22Rv1 (cell line): Measurements from ENCODE around the gene SYNCRIP.

Source experiments
- ZFX ChIP-seq: fragments of 450-650 bp; IDR thresholded peaks from 2 replicates; pipeline ENCODE4 v1.6.1; 2017; ENCODE audit warnings: antibody characterized with exemption, borderline replicate concordance
- TF ChIP-seq, protein P1 (sequence below): fragments of 450-650 bp; IDR thresholded peaks from 2 replicates; pipeline ENCODE4 v1.5.1; 2017; ENCODE audit warnings: mild to moderate bottlenecking

DNA sequence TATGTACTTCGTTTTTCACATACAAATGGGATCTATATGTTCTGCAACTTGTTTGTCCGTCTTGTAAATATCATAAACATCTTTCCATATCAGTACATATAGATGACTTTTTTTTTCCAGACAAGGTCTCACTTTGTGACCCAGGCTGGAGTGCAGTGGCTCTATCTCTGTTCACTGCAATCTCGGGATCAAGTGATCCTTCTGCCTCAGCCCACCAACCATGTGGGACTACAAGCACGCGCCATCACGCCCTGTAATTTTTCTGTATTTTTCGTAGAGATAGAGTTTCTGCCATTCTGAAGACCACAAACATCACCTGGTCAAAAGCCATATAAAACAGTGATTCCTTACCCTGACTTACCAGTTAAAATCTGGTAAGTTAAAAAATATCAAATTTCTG lies 37.7 kb upstream of the SYNCRIP start:
- TF ChIP-seq, protein P1, sequence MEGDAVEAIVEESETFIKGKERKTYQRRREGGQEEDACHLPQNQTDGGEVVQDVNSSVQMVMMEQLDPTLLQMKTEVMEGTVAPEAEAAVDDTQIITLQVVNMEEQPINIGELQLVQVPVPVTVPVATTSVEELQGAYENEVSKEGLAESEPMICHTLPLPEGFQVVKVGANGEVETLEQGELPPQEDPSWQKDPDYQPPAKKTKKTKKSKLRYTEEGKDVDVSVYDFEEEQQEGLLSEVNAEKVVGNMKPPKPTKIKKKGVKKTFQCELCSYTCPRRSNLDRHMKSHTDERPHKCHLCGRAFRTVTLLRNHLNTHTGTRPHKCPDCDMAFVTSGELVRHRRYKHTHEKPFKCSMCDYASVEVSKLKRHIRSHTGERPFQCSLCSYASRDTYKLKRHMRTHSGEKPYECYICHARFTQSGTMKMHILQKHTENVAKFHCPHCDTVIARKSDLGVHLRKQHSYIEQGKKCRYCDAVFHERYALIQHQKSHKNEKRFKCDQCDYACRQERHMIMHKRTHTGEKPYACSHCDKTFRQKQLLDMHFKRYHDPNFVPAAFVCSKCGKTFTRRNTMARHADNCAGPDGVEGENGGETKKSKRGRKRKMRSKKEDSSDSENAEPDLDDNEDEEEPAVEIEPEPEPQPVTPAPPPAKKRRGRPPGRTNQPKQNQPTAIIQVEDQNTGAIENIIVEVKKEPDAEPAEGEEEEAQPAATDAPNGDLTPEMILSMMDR, result no peak
- TF ChIP-seq ZFX, result no peak
